Stimulated activated CD8-positive, alpha-beta memory T cell treated with anti-CD3 and anti-CD28 coated beads, Interleukin-7, amount 100 ng/mL, for 4 hours (primary cell): ENCODE results near the gene PLEKHA5.
"Not testable (repeated sequence)": the region's sequence is repeated elsewhere in the genome, so short reads cannot be mapped to it uniquely, and the experiment has no call there.

Experiments used
- DNase-seq, 2 donors: peaks; one replicate each; pipeline ENCODE4 v3.0.0-alpha.2; 2020; ENCODE audit warnings: low read depth in 2 of 2

Gene PLEKHA5

GRCh38 chr12:19350850-19351249, 221.3 kb downstream of the PLEKHA5 start:
- not testable (repeated sequence) for DNase-seq

- DNase-seq, result no peak
These were observed 221.8 kb downstream of the PLEKHA5 start for GRCh38 chr12:19351346-19351745.

DNA sequence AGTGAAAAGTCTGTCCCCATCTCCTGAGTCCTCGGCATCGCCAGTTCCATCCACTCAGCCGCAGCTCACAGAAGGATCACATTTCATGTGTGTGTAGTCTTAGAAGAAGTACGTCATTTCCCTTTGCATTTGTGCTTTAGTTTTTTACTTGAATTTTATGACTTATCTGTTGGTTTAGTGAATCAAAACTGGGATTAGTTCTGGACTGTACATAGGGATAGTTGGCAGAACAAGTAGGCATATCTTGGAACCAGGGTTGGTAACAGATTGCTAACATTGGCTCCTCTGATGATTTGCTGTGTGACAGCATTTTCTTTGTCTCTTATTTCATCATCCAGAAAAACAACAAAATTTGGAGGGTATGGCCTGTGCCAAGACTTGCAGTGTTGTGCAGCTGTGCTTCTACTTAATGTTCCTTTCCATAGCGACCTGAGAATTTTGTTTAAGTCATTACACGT, 240.2 kb downstream of the PLEKHA5 start:
- DNase-seq, result no peak

DNA sequence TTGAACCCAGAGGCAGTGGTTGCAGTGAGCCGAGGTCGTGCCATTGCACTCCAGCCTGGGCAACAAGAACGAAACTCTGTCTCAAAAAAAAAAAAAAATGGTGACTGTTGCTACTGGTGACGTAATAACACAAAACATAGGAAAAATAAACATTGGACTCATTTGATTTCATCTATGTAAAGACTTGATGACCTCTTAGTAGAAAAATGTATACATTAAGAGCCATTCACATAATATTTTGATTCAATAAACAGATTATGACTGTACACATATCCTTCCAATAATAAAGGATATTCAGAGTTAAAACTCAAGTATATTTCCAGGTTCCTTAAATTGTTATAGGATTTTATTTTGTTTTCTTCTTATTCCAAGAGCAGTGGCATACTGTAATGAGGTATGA, 244.1 kb downstream of the PLEKHA5 start:
- DNase-seq, result no peak

- DNase-seq, result no peak
These were observed 246.4 kb downstream of the PLEKHA5 start for GRCh38 chr12:19375888-19376287.

- DNase-seq, result no peak
These were observed 247.2 kb downstream of the PLEKHA5 start for GRCh38 chr12:19376691-19377090.

DNA sequence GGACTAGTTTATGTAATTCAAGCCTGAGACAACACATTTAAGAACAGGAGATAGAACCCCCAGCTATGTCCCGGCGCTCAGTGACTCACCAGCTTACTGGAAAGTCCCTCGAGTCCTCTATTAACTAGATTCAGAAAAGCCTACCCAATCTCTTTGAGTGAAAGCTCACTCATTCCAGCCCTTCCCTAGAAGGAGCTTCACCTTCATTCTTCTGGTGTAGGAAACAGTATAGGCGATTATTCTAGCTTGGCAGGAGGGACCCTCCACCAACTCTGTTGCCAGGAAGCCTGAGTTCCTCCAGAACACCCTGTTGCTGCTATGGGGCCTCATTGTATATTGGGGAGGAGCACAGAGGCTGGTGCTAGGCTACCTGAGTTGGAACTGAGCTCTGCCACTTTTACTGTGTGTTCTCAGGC, 252.6 kb downstream of the PLEKHA5 start:
- peak; percentile 42 to 43 for DNase-seq

- DNase-seq, result no peak
These were observed 253.0 kb downstream of the PLEKHA5 start for GRCh38 chr12:19382563-19382962.

- no peak for DNase-seq
These were observed 257.6 kb downstream of the PLEKHA5 start for GRCh38 chr12:19387161-19387560.

DNA sequence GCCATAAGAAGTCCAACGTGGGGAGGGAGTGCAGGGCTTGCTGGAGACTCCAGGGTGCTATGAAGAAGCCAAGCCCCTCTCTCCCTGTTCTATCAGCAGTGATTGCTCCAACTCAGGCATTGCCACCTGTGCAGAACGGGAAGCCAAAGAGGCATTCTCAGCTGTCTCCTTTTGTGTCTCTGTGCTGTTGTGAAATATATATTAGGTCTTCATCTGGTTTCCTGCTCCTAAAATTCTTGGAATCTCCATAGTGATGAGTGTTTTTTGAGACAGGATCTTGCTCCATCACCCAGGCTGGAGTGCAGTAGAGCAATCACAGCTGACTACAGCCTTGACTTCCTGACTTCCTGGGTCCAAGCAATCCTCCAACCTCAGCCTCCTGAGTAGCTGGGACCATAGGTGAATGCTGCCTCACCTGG, 258.6 kb downstream of the PLEKHA5 start:
- no peak for DNase-seq

- no peak for DNase-seq
These were observed 260.6 kb downstream of the PLEKHA5 start for GRCh38 chr12:19390051-19390598.

- DNase-seq, result not testable (repeated sequence)
These were observed 263.1 kb downstream of the PLEKHA5 start for GRCh38 chr12:19392644-19393043.

DNA sequence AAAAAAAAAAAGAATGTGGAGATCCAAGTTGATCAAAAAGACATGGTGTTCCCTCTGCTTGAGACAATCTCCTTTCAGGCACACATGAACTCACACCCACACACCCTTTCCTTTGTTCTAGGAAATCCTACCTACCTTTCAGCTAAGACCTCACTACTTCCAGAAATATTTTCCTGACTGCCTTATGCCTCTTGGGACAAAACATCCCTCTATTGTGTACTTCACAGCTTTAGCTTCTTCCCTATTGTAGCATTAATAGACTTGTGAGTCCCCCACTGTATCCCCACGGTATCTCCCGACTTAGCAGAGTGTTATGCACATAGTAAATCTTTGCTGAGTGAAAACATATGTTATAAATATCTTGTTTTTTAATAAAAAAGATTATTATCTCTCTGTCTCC, 264.9 kb downstream of the PLEKHA5 start:
- DNase-seq, result no peak

DNA sequence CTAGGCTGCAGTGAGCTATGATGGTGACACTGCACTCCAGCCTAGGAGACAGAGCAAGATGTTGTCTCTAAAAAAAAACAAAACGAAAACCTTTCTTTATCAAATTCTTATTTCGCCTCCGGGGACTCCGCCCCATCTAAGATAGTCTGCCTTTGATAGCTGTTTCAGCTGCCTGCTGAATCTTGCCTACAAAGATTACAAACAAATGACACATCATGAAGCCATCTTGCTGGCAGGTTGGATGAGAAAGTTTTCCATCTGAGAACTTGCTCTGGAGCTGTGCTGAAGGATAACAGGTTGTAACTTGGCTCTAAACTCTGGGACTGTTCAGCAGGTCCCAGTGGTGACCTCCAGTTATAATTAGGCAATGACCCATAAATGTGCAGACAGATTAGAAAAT, 268.0 kb downstream of the PLEKHA5 start:
- DNase-seq, result no peak

- no peak for DNase-seq
These were observed 269.1 kb downstream of the PLEKHA5 start for GRCh38 chr12:19398376-19399363.

GRCh38 chr12:19400649-19401285, 271.2 kb downstream of the PLEKHA5 start:
- not testable (repeated sequence) for DNase-seq

DNA sequence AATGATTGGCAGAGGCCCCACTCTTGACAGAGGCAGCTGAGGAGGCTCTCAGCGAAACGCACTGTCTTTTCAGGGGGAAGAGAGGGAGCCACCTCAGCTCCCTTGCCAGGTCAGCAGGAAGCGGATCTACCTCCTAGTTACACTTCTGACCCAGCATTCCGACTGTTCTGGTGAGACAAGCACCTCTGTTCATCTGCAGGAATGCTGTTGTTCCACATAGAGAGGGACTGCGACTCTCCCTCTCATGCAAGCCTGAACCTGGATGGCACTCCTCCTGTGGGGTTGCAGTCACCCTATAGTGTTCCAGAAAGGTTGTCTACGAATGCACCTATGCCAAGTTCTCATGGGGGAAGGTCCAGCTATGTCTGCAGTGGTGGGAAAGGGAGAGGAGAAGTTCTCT, 272.7 kb downstream of the PLEKHA5 start:
- DNase-seq, result no peak

- DNase-seq, result no peak
These were observed 273.4 kb downstream of the PLEKHA5 start for GRCh38 chr12:19402743-19403431.

DNA sequence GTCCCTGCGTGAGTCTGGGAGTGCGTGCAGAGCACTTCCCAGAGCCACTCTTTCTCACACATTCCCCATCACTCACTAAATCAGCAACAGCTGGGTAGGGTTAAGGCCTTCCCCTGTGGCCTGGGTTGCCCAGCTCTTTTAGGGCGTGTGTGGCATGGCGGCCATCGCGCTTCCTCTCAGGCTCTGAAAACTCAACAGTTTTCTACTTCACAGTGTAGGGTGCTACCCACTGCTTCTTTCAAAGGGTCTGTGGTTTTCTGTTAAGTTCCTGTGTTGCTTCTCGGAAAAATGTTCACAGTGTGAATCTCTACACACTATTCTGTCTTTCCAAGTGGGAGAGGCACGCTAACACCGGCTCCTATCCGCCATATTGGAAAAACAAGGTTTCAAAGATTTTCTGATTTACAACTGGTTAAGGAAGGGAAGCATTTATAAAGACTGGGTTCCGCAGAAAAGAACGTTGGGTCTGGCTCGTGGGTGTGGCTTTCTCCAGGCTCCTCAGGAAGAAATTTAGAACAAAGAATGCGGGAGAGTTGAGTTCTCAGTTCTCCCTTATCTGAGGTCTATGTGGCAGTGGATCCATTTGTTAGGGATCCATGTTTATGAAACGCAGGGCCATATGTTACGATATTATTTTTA, 274.8 kb downstream of the PLEKHA5 start:
- DNase-seq, result peak; percentile 8 to 9

DNA sequence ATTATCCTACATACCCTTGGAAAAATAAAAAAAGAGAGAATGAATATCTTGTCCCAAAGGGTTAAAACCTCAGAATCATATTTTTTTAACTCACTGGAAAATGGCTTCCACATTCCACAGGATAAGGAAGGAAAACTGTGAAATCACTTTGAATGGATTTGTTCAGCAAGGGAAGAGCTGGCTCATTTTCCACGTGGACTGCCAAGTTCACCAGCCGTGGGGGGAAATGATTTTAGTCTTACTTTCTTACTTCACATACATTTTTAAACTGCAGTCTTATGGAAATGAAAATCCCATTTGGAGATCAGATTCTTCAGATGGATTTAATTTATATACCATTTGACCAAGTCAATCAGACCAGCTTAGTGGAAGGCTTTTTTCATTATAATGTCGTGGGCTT, 279.8 kb downstream of the PLEKHA5 start:
- DNase-seq, result no peak

GRCh38 chr12:19410211-19410610, 280.7 kb downstream of the PLEKHA5 start:
- no peak for DNase-seq
